Activated CD4-positive, alpha-beta T cell treated with anti-CD3 and anti-CD28 coated beads for 36 hours (primary cell): ENCODE data around the gene RSKR. TPM values are rescaled to one million over a fixed set of nuclear protein-coding genes. Genes with fewer than 3 reads are reported as not detected.
"Not testable (repeated sequence)": the region's sequence is repeated elsewhere in the genome, so short reads cannot be mapped to it uniquely, and the experiment has no call there.

ENCODE experiments used
- ATAC-seq: fragments of 200-7000 bp; cut with Tn5 transposase; one replicate; pipeline ENCODE4 v1.10.0; 2021; ENCODE audit warnings: mild to moderate bottlenecking, moderate library complexity
- CTCF ChIA-PET: fragments of 350-600 bp; sonication (Branson Sonifier 250); formaldehyde crosslinking; loops from one replicate; lab custom pipeline; 2021; ENCODE audit warnings: antibody characterized with exemption; lab: Charles Lee
- POLR2A ChIA-PET: fragments of 350-600 bp; sonication (Branson Sonifier 250); formaldehyde crosslinking; loops from one replicate; lab custom pipeline; 2021; ENCODE audit warnings: antibody characterized with exemption, inconsistent platforms; lab: Charles Lee
- DNase-seq: peaks from one replicate; pipeline ENCODE4 v3.0.0-alpha.2; 2020
- H3K27ac Mint-ChIP-seq: one replicate; pipeline ENCODE4 v1.8.0; 2021; ENCODE audit warnings: mixed read lengths
- H3K27me3 Mint-ChIP-seq: one replicate; pipeline ENCODE4 v1.8.0; 2021; ENCODE audit warnings: mixed read lengths
- H3K36me3 Mint-ChIP-seq: one replicate; pipeline ENCODE4 v1.8.0; 2021; ENCODE audit warnings: low read depth, mixed read lengths
- H3K4me1 Mint-ChIP-seq: one replicate; pipeline ENCODE4 v1.8.0; 2021; ENCODE audit warnings: mixed read lengths
- H3K4me3 Mint-ChIP-seq: one replicate; pipeline ENCODE4 v1.8.0; 2021; ENCODE audit warnings: mild to moderate bottlenecking, moderate library complexity, mixed read lengths
- H3K9me3 Mint-ChIP-seq: one replicate; pipeline ENCODE4 v1.8.0; 2021; ENCODE audit warnings: low read depth, mixed read lengths
- intact Hi-C, 2 experiments: fragments of 100-400 bp; cut with DNase I in 1 of 2; cut with micrococcal nuclease in 1 of 2; formaldehyde crosslinking; loops; one replicate each; pipeline versions ENCODE4 v1.14.2 to v1.15.1; 2022 to 2024; cut with DNase I, micrococcal nuclease
- total RNA-seq, 2 experiments: library from RNA; stranded (reverse); gene quantifications; one replicate each; pipeline ENCODE4 v1.2.3, GENCODE V29; 2021

The RSKR gene, protein sequence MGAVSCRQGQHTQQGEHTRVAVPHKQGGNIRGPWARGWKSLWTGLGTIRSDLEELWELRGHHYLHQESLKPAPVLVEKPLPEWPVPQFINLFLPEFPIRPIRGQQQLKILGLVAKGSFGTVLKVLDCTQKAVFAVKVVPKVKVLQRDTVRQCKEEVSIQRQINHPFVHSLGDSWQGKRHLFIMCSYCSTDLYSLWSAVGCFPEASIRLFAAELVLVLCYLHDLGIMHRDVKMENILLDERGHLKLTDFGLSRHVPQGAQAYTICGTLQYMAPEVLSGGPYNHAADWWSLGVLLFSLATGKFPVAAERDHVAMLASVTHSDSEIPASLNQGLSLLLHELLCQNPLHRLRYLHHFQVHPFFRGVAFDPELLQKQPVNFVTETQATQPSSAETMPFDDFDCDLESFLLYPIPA
- 10 to 100 TPM; 17.6 to 21.4 TPM for total RNA-seq

DNA sequence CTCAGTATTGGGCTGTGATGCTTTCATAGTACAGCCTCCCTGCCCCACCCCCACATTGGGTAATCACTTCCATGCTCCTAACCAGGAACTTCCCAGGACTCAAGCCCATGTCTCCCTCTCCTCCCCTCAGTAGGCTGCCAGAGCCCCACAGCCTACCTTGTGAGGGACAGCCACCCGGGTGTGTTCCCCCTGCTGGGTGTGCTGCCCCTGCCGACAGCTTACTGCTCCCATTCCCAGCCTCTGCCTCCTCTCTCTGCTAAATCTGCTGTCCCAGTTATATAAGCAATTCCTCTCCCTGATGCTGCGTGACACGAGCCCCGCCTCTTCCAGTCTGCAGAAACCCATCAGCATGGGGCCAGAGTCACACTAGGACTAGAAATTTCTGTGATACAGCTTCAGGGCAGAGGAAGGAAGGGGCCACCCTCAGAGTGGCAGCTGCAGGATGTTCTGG is at the start of gene RSKR:
Gene RSKR, minus strand, starts transcription at position 255 of the 451 bp plus-strand sequence. Its CDS starts 24 bp downstream, at position 231.
- intact Hi-C loops, result loop anchor here (1.0 to 2.0 kb wide), 2 partner anchors 65 to 120 kb away; no protein-coding TSS in a partner anchor
- Mint-ChIP-seq H3K36me3 (peaks cover 37% of the 10 kb centered on the region), H3K27me3 (no peaks in the 10 kb centered on the region), H3K4me1 (peaks cover 3% of the 10 kb centered on the region), H3K27ac (peak within 1 kb of the TSS; percentile 53), H3K4me3 (no peak within 1 kb of the TSS), H3K9me3 (no peaks in the 10 kb centered on the region)
- ATAC-seq, result no peak
- CTCF ChIA-PET, result interaction anchor here (0.8 to 1.9 kb wide), 3 partner anchors 23 to 376 kb away, joined by 3 to 6 read pairs (median 5); no protein-coding TSS in a partner anchor
- POLR2A ChIA-PET, result interaction anchor here (0.6 to 0.9 kb wide), 2 partner anchors 28 to 50 kb away, joined by 7 read pairs; no protein-coding TSS in a partner anchor
- DNase-seq, result no peak

DNA sequence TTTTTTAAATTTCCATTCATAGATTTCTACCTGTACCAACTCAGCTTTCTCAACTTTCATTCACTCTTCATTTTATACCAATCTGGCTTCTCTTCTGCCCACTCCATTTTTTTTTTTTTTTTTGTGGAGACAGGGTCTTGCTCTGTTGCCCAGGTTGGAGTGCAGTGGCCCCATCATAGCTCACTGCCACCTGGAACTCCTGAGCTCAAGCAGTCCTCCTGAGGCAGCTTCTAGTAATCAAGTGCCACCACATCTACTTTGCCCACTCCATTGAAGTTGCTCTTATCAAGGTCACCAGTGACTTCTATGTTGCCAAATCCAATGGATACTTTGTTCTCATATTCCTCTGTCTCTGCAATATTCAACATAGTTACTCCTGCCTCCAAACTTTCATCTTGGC is 49.7 kb upstream of the RSKR start:
- H3K27me3 Mint-ChIP-seq, result no peaks in the 10 kb centered on the region
- peak overlapping the region; percentile 94 for H3K4me3 Mint-ChIP-seq
- DNase-seq (no peak), ATAC-seq (no peak)
- intact Hi-C loops, result loop anchor here (5.0 kb wide), 7 partner anchors 49 to 904 kb away; partner anchors contain the start of genes ABHD15 (in 1 of the 2), ALDOC (in 1 of the 2), DHRS13 (in 1 of the 2) and NUFIP2 (in 1 of the 2)
- peaks cover 46% of the 10 kb centered on the region for H3K36me3 Mint-ChIP-seq
- H3K27ac Mint-ChIP-seq, result peak overlapping the region; percentile 99
- no peaks in the 10 kb centered on the region for H3K9me3 Mint-ChIP-seq
- H3K4me1 Mint-ChIP-seq, result peaks cover 54% of the 10 kb centered on the region
- ChIA-PET CTCF (interaction anchor here (0.7 to 6.8 kb wide), 3 partner anchors 12 to 624 kb away, joined by 3 to 125 read pairs (median 3); partner anchors contain the start of gene BLTP2), POLR2A (interaction anchor here (0.6 kb wide), 1 partner anchor 443 kb away, joined by 4 read pairs; no protein-coding TSS in a partner anchor)

DNA sequence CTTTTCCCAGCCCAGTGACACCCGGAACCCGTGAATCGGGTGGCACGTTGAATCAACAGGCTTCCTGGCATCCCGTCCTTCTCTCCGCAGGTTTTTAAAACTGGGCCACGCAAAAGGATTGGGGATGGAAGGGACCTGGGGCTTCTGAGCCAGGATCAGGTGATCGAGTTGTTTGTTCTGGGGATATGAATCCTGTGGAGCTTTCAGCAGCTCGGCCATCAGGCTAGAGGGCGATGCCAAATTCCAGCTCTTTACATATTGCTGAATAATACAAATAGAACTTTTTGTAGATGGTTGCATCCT is 48.5 kb upstream of the RSKR start:
- intact Hi-C loops, result loop anchor here (1.0 to 5.0 kb wide), 12 partner anchors 17 to 905 kb away; partner anchors contain the start of genes PHF12 (in 2 of the 2), PROCA1 (in 2 of the 2), ABHD15 (in 1 of the 2) and ALDOC (in 1 of the 2)
- peaks cover 51% of the 10 kb centered on the region for H3K36me3 Mint-ChIP-seq
- no peaks in the 10 kb centered on the region for H3K27me3 Mint-ChIP-seq
- no peaks in the 10 kb centered on the region for H3K9me3 Mint-ChIP-seq
- ChIA-PET POLR2A (interaction anchor here (0.6 to 3.6 kb wide), 5 partner anchors 12 to 289 kb away, joined by 3 to 23 read pairs (median 9); partner anchors contain the start of genes BLTP2 and PHF12), CTCF (interaction anchor here (0.9 to 6.8 kb wide), 8 partner anchors 9 to 289 kb away, joined by 3 to 125 read pairs (median 4); partner anchors contain the start of genes ALDOC, BLTP2 and RPL23A)
- ATAC-seq, result no peak
- H3K27ac Mint-ChIP-seq, result peak overlapping the region; percentile 99
- peak overlapping the region; percentile 94 for H3K4me3 Mint-ChIP-seq
- H3K4me1 Mint-ChIP-seq, result peaks cover 49% of the 10 kb centered on the region
- no peak for DNase-seq

DNA sequence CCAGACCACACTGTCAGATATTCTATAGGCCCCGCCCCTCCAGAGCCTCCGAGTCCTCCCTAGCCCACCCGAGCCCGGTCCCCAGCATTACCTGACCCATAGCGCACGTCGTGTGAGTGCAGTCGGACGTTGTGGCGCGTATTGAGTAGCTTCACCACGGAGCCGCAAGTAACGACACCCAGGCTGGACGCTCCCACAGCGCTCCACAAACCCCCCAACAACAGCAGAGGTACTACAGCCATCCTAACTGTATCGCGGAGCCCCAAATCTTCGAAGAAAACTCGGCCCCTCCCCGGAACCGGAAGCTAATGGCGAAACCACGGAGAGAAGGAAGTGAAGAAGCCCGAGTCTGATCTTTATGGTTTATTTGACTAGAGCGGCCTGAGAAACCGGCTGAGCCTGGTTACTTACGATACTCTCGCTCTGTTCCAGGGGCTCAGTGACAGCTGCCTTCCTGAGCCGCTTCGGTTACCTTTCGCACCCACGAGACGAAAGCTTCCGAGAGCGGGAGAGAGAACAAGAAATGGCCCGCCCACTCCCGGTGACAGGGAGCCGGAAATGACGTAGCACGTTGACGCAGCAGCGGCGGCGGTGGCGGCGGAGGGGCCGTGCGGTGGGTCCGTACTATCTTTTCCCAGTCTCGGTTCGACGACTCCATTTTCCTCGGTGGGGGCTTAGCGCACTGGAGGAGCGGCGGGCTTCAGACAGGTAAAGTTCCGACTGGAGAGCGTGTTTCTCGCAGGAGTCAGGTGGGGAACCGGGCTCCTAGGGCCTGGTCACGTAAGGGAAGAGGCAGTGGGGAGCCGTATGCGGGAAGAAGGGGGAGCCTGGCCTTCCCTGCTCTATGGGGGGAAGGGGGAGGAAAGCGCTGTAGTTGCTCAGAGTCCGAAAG is 47.9 kb upstream of the RSKR start, which contains the start of the genes SDF2 and SUPT6H:
Gene SDF2, minus strand, starts transcription at position 272 of the 892 bp plus-strand sequence. Its CDS starts 30 bp downstream, at position 242.
Gene SUPT6H, plus strand, starts transcription at position 571 of the 892 bp plus-strand sequence. CDS start 11,197 bp downstream, outside the sequence.
- DNase-seq (peak; percentile 98), ATAC-seq (peak; percentile 87)
- intact Hi-C loops, result loop anchor here (1.0 to 5.0 kb wide), 13 partner anchors 17 to 905 kb away; partner anchors contain the start of genes BLTP2 (in 2 of the 2), PHF12 (in 2 of the 2), PROCA1 (in 2 of the 2) and ABHD15 (in 1 of the 2)
- H3K4me1 Mint-ChIP-seq, result peaks cover 48% of the 10 kb centered on the region
- H3K27ac Mint-ChIP-seq, result peak within 1 kb of the TSS; percentile 99
- ChIA-PET POLR2A (interaction anchor here (0.6 to 3.6 kb wide), 13 partner anchors 12 to 743 kb away, joined by 3 to 23 read pairs (median 4); partner anchors contain the start of genes BLTP2, PHF12, PIGS and RPL23A), CTCF (interaction anchor here (0.6 to 6.8 kb wide), 14 partner anchors 9 to 521 kb away, joined by 3 to 125 read pairs (median 4); partner anchors contain the start of genes ALDOC, BLTP2, PROCA1 and RPL23A)
- peak within 1 kb of the TSS; percentile 94 for H3K4me3 Mint-ChIP-seq
- no peaks in the 10 kb centered on the region for H3K9me3 Mint-ChIP-seq
- peaks cover 50% of the 10 kb centered on the region for H3K36me3 Mint-ChIP-seq
- no peaks in the 10 kb centered on the region for H3K27me3 Mint-ChIP-seq

DNA sequence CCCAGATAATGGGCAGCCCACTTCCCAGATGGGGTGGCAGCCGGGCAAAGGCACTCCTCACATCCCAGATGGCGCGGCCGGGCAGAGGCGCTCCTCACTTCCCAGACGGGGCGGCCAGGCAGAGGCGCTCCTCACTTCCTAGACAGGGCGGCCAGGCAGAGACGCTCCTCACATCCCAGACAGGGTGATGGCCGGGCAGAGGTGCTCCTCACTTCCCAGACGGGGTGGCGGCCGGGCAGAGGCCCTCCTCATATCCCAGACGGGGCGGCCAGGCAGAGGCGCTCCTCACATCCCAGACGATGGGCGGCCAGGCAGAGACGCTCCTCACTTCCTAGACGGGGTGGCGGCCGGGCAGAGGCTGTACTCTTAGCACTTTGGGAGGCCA is 45.5 kb upstream of the RSKR start:
- Mint-ChIP-seq H3K4me3 (peak overlapping the region; percentile 94), H3K36me3 (peaks cover 39% of the 10 kb centered on the region), H3K4me1 (peaks cover 40% of the 10 kb centered on the region)
- H3K9me3 Mint-ChIP-seq, H3K27ac Mint-ChIP-seq, ATAC-seq, intact Hi-C loops, CTCF ChIA-PET, H3K27me3 Mint-ChIP-seq, POLR2A ChIA-PET, DNase-seq: not testable (repeated sequence)

DNA sequence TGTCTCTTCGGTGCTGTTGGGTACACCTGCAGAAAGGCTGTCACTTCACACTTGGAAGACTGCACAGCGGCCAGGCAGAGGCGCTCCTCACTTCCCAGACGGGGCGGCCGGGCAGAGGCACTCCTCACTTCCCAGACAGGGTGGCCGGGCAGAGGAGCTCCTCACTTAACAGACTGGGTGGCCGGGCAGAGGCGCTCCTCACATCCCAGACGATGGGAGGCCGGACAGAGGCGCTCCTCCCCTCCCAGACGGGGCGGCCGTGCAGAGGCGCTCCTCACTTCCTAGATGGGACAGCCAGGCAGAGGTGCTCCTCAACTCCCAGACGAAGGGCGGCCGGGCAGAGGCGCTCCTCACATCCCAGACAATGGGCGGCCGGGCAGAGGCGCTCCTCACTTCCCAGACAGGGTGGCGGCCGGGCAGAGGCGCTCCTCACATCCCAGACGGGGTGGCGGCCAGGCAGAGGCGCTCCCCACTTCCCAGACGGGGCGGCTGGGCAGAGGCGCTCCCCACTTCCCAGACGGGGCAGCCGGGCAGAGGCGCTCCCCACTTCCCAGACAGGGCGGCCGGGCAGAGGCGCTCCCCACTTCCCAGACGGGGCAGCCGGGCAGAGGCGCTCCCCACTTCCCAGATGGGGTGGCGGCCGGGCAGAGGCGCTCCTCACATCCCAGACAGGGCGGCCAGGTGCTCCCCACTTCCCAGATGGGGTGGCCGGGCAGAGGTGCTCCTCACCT is 44.9 kb upstream of the RSKR start:
- intact Hi-C loops, DNase-seq, H3K27ac Mint-ChIP-seq, H3K4me3 Mint-ChIP-seq, H3K9me3 Mint-ChIP-seq, ATAC-seq, H3K27me3 Mint-ChIP-seq, POLR2A ChIA-PET: not testable (repeated sequence)
- CTCF ChIA-PET, result interaction anchor here (1.4 kb wide), 1 partner anchor 12 kb away, joined by 7 read pairs; no protein-coding TSS in a partner anchor
- Mint-ChIP-seq H3K4me1 (peaks cover 35% of the 10 kb centered on the region), H3K36me3 (peaks cover 37% of the 10 kb centered on the region)

DNA sequence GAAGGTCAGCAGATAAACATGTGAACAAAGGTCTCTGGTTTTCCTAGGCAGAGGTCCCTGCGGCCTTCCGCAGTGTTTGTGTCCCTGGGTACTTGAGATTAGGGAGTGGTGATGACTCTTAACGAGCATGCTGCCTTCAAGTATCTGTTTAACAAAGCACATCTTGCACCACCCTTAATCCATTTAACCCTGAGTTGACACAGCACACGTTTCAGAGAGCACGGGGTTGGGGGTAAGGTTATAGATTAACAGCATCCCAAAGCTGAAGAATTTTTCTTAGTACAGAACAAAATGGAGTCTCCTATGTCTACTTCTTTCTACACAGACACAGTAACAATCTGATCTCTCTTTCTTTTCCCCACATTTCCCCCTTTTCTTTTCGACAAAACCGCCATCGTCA is 44.4 kb upstream of the RSKR start:
- ATAC-seq, H3K27me3 Mint-ChIP-seq, DNase-seq, H3K9me3 Mint-ChIP-seq, POLR2A ChIA-PET, intact Hi-C loops, H3K4me3 Mint-ChIP-seq, H3K27ac Mint-ChIP-seq: not testable (repeated sequence)
- Mint-ChIP-seq H3K36me3 (peaks cover 33% of the 10 kb centered on the region), H3K4me1 (peaks cover 30% of the 10 kb centered on the region)
- CTCF ChIA-PET, result interaction anchor here (1.4 to 1.6 kb wide), 2 partner anchors 9 to 11 kb away, joined by 4 to 7 read pairs; no protein-coding TSS in a partner anchor

DNA sequence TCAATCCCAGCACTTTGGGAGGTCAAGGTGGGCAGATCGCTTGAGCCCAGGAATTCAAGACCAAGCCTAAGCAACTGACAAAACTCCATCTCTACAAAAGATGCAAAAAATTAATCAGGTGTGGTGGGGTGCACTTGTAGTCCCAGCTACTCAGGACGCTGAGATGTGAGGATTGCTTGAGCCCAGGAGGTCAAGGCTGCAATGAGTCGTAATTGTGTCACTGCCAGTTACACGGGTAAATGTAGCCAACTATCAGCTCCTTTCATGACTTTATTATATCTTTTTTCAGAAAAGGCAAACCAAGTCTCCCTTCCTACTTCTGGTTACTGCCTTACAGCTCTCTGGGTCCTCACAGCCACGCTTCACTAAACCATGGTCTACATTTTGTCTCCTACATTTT is 43.8 kb upstream of the RSKR start:
- ChIA-PET POLR2A (interaction anchor here (0.6 kb wide), 1 partner anchor 56 kb away, joined by 9 read pairs; no protein-coding TSS in a partner anchor), CTCF (interaction anchor here (0.7 to 1.6 kb wide), 3 partner anchors 9 to 14 kb away, joined by 3 to 7 read pairs (median 4); no protein-coding TSS in a partner anchor)
- DNase-seq, result no peak
- no peak overlapping the region for H3K27ac Mint-ChIP-seq
- intact Hi-C loops, result no loop called here
- no peaks in the 10 kb centered on the region for H3K27me3 Mint-ChIP-seq
- H3K36me3 Mint-ChIP-seq, result peaks cover 32% of the 10 kb centered on the region
- no peaks in the 10 kb centered on the region for H3K9me3 Mint-ChIP-seq
- peaks cover 24% of the 10 kb centered on the region for H3K4me1 Mint-ChIP-seq
- no peak for ATAC-seq
- no peak overlapping the region for H3K4me3 Mint-ChIP-seq

DNA sequence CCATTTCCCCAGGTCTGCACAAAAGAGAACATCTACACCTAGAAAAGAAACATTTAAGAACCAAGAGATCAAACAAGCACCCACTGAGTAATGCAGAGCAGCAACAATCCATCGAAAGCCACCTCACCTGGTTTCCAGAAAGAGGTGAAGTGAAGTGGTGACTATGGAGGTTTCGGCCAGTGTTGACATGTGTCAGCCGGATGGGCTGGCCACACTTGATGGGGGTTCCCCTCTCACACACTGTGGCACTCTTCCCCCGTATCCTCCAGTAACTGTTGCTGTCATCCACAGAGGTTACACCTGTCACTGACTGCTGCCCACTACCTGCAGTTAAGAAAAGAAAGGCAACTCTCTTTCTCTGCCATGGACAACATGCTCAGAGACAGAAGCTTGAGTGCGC is 41.2 kb upstream of the RSKR start:
- Mint-ChIP-seq H3K4me3 (no peak overlapping the region), H3K4me1 (peaks cover 14% of the 10 kb centered on the region), H3K27ac (peak overlapping the region; percentile 6), H3K27me3 (no peaks in the 10 kb centered on the region), H3K36me3 (peaks cover 25% of the 10 kb centered on the region), H3K9me3 (no peaks in the 10 kb centered on the region)
- CTCF ChIA-PET, result no interaction called here
- DNase-seq (no peak), ATAC-seq (peak; percentile 30)
- POLR2A ChIA-PET, result interaction anchor here (0.6 kb wide), 1 partner anchor 38 kb away, joined by 5 read pairs; no protein-coding TSS in a partner anchor
- intact Hi-C loops, result no loop called here
